ENCODE measurements around the gene MSANTD7. TPM values are rescaled to one million over a fixed set of nuclear protein-coding genes. Genes with fewer than 3 reads are reported as not detected.
A peak's percentile ranks its signal among the peaks of the same experiment; 100 is the strongest.

MSANTD7 gene
- total and polyA plus RNA-seq, 9 of the 15 experiments (the other 6 are each of a cell fraction or from before 2014, with no cell fraction given) = 5.2 to 27.3 (median 23.6) TPM

GRCh38 chr10:14879124-14879927, 41.2 kb downstream of the MSANTD7 start (continued):
- no peak for TF ChIP-seq POLR3A (IDR thresholded peaks at IDR 0.05; ENCODE audit: borderline replicate concordance, extremely low read depth, insufficient read depth, insufficient read length)
- no peak for TF ChIP-seq FUS (optimal IDR thresholded peaks at IDR 0.05; ENCODE audit: low read depth, low read length)
- TF ChIP-seq OTX1 (CRISPR knock-in tag; IDR thresholded peaks at IDR 0.05) = no peak
- TF ChIP-seq ZNF124 (CRISPR knock-in tag; IDR thresholded peaks at IDR 0.05) = no peak
- TF ChIP-seq, protein P1, sequence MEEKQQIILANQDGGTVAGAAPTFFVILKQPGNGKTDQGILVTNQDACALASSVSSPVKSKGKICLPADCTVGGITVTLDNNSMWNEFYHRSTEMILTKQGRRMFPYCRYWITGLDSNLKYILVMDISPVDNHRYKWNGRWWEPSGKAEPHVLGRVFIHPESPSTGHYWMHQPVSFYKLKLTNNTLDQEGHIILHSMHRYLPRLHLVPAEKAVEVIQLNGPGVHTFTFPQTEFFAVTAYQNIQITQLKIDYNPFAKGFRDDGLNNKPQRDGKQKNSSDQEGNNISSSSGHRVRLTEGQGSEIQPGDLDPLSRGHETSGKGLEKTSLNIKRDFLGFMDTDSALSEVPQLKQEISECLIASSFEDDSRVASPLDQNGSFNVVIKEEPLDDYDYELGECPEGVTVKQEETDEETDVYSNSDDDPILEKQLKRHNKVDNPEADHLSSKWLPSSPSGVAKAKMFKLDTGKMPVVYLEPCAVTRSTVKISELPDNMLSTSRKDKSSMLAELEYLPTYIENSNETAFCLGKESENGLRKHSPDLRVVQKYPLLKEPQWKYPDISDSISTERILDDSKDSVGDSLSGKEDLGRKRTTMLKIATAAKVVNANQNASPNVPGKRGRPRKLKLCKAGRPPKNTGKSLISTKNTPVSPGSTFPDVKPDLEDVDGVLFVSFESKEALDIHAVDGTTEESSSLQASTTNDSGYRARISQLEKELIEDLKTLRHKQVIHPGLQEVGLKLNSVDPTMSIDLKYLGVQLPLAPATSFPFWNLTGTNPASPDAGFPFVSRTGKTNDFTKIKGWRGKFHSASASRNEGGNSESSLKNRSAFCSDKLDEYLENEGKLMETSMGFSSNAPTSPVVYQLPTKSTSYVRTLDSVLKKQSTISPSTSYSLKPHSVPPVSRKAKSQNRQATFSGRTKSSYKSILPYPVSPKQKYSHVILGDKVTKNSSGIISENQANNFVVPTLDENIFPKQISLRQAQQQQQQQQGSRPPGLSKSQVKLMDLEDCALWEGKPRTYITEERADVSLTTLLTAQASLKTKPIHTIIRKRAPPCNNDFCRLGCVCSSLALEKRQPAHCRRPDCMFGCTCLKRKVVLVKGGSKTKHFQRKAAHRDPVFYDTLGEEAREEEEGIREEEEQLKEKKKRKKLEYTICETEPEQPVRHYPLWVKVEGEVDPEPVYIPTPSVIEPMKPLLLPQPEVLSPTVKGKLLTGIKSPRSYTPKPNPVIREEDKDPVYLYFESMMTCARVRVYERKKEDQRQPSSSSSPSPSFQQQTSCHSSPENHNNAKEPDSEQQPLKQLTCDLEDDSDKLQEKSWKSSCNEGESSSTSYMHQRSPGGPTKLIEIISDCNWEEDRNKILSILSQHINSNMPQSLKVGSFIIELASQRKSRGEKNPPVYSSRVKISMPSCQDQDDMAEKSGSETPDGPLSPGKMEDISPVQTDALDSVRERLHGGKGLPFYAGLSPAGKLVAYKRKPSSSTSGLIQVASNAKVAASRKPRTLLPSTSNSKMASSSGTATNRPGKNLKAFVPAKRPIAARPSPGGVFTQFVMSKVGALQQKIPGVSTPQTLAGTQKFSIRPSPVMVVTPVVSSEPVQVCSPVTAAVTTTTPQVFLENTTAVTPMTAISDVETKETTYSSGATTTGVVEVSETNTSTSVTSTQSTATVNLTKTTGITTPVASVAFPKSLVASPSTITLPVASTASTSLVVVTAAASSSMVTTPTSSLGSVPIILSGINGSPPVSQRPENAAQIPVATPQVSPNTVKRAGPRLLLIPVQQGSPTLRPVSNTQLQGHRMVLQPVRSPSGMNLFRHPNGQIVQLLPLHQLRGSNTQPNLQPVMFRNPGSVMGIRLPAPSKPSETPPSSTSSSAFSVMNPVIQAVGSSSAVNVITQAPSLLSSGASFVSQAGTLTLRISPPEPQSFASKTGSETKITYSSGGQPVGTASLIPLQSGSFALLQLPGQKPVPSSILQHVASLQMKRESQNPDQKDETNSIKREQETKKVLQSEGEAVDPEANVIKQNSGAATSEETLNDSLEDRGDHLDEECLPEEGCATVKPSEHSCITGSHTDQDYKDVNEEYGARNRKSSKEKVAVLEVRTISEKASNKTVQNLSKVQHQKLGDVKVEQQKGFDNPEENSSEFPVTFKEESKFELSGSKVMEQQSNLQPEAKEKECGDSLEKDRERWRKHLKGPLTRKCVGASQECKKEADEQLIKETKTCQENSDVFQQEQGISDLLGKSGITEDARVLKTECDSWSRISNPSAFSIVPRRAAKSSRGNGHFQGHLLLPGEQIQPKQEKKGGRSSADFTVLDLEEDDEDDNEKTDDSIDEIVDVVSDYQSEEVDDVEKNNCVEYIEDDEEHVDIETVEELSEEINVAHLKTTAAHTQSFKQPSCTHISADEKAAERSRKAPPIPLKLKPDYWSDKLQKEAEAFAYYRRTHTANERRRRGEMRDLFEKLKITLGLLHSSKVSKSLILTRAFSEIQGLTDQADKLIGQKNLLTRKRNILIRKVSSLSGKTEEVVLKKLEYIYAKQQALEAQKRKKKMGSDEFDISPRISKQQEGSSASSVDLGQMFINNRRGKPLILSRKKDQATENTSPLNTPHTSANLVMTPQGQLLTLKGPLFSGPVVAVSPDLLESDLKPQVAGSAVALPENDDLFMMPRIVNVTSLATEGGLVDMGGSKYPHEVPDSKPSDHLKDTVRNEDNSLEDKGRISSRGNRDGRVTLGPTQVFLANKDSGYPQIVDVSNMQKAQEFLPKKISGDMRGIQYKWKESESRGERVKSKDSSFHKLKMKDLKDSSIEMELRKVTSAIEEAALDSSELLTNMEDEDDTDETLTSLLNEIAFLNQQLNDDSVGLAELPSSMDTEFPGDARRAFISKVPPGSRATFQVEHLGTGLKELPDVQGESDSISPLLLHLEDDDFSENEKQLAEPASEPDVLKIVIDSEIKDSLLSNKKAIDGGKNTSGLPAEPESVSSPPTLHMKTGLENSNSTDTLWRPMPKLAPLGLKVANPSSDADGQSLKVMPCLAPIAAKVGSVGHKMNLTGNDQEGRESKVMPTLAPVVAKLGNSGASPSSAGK (IDR thresholded peaks at IDR 0.05) = peak; percentile 73
- TF ChIP-seq, protein P2, sequence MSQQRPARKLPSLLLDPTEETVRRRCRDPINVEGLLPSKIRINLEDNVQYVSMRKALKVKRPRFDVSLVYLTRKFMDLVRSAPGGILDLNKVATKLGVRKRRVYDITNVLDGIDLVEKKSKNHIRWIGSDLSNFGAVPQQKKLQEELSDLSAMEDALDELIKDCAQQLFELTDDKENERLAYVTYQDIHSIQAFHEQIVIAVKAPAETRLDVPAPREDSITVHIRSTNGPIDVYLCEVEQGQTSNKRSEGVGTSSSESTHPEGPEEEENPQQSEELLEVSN (IDR thresholded peaks at IDR 0.05; ENCODE audit: borderline replicate concordance in 1 of 2, extremely low read depth in 1 of 2, insufficient read depth in 1 of 2, insufficient read length in 1 of 2, low read depth in 1 of 2, low read length in 1 of 2, poor library complexity in 1 of 2, severe bottlenecking in 1 of 2) = peak in 1 of 2 experiments; percentile 80

Measured in K562 (cell line).